Measurements from ENCODE around the gene PNPLA6.

The PNPLA6 gene

DNA sequence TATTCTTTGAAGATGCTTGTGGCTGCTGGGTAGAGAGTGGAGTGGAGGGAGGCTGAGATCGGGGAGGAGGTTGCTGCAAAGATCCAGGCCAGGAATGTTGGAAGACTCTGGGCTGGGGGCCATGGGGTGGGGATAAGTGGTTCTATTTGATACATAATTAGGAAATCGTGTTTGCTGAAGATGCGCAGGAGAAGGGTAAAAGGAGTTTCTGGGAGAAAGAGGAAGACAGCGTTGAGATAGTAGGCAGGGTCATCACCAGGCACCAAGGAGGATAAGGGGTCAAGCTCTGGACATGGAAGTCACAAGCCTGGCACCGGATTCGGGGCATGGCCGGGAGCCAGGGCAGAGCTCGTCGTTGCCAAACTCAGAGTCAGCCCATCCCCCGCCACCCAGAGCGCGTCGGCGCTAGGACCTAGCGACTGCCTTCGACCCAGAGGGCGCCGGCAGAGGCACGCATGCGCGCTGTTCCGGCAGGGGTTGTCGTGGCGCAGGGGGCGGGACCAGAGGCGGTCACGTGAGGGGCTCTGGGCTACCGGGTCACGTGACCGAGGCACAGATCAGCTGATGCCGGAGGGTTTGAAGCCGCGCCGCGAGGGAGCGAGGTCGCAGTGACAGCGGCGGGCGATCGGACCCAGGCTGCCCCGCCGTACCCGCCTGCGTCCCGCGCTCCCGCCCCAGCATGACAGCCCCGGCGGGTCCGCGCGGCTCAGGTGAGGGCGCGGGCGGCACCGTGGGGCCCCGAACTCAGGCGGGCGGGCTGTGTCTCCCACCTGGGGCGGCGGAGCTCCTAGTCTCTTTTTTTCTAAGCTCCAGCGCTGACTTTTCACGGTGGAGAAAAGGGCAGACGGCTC lies 13.2 kb upstream of the PNPLA6 start, which contains the start of gene MCOLN1:
TSS of gene MCOLN1 (plus strand) at position 553 of the 851 bp plus-strand sequence. CDS start at position 680, 127 bp downstream.
- peak within 1 kb of the TSS; percentile 60 for H3K27ac Mint-ChIP-seq
- peaks cover 23% of the 10 kb centered on the region for H3K36me3 Mint-ChIP-seq (ENCODE audit: low read depth)
- H3K27me3 Mint-ChIP-seq = peaks cover 3% of the 10 kb centered on the region
- H3K9me3 Mint-ChIP-seq = no peaks in the 10 kb centered on the region
- peak within 1 kb of the TSS; percentile 78 for H3K4me3 Mint-ChIP-seq
- DNase-seq = peak; percentile 100
- peaks cover 10% of the 10 kb centered on the region for H3K4me1 Mint-ChIP-seq (ENCODE audit: low read depth)

- no peaks in the 10 kb centered on the region for H3K9me3 Mint-ChIP-seq
- peaks cover 30% of the 10 kb centered on the region for H3K36me3 Mint-ChIP-seq (ENCODE audit: low read depth)
- H3K27me3 Mint-ChIP-seq = no peaks in the 10 kb centered on the region
- no peak for DNase-seq
- peak overlapping the region; percentile 78 for H3K4me3 Mint-ChIP-seq
- H3K4me1 Mint-ChIP-seq (ENCODE audit: low read depth) = peaks cover 10% of the 10 kb centered on the region
- H3K27ac Mint-ChIP-seq = no peak overlapping the region
These were observed 12.4 kb upstream of the PNPLA6 start for GRCh38 chr19:7522923-7523667.

DNA sequence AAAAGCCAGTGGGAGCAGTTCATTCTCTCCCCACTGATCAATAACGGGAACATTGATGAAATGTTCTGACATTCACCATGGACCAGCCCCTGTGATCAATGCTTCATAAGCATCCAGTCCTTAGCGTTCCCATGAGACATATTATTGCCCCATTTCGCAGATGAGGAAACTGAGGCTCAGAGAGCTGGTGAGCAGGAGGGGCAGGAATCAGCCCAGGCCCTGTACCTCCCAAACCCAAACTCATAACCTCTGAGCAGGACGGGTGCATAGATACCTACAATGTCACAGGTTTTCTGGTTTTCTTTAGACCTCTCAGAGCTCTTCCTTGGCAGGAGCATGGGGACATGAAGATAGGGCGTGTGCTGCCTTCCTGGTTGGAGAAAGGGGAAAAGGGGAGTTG lies 11.0 kb upstream of the PNPLA6 start:
- no peak for DNase-seq
- H3K27ac Mint-ChIP-seq = no peak overlapping the region
- no peaks in the 10 kb centered on the region for H3K27me3 Mint-ChIP-seq
- no peak overlapping the region for H3K4me3 Mint-ChIP-seq
- peaks cover 43% of the 10 kb centered on the region for H3K36me3 Mint-ChIP-seq (ENCODE audit: low read depth)
- H3K4me1 Mint-ChIP-seq (ENCODE audit: low read depth) = peaks cover 10% of the 10 kb centered on the region
- H3K9me3 Mint-ChIP-seq = no peaks in the 10 kb centered on the region

DNA sequence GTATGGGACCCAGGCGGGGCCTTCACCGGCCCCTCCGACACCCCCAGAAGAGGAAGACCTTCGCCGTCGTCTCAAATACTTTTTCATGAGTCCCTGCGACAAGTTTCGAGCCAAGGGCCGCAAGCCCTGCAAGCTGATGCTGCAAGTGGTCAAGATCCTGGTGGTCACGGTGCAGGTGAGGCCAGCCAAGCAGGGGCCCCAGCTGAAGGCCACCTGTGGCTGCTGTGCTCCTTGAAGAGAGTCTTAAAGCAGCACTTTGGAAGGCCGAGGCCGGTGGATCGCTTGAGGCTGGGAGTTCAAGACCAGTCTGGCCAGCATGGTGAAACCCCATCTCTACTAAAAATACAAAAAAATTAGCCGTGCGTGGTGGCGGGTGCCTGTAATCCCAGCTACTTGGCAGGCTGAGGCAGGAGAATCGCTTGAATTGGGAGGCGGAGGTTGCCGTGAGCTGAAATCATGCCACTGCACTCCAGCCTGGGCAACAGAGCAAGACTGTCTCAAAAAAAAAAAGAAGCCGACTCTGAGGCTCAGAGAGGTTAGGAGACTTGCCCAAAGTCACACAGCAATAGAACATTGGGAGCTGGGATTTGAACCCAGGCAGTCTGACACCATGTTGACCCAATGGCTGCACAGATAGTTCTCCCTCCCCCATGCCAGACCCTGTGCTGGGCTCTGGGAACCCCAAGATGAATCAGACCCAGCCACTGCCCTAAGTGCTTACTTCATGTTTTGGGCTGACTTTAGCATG lies 10.4 kb upstream of the PNPLA6 start:
- H3K27me3 Mint-ChIP-seq = no peaks in the 10 kb centered on the region
- H3K4me1 Mint-ChIP-seq (ENCODE audit: low read depth) = peaks cover 10% of the 10 kb centered on the region
- DNase-seq = no peak
- H3K36me3 Mint-ChIP-seq (ENCODE audit: low read depth) = peaks cover 48% of the 10 kb centered on the region
- H3K4me3 Mint-ChIP-seq = no peak overlapping the region
- H3K9me3 Mint-ChIP-seq = no peaks in the 10 kb centered on the region
- H3K27ac Mint-ChIP-seq = no peak overlapping the region

- no peaks in the 10 kb centered on the region for H3K27me3 Mint-ChIP-seq
- H3K27ac Mint-ChIP-seq = no peak overlapping the region
- H3K4me1 Mint-ChIP-seq (ENCODE audit: low read depth) = peaks cover 10% of the 10 kb centered on the region
- no peaks in the 10 kb centered on the region for H3K9me3 Mint-ChIP-seq
- no peak overlapping the region for H3K4me3 Mint-ChIP-seq
- DNase-seq = no peak
- peaks cover 51% of the 10 kb centered on the region for H3K36me3 Mint-ChIP-seq (ENCODE audit: low read depth)
These were observed 9.2 kb upstream of the PNPLA6 start for GRCh38 chr19:7526059-7526929.

DNA sequence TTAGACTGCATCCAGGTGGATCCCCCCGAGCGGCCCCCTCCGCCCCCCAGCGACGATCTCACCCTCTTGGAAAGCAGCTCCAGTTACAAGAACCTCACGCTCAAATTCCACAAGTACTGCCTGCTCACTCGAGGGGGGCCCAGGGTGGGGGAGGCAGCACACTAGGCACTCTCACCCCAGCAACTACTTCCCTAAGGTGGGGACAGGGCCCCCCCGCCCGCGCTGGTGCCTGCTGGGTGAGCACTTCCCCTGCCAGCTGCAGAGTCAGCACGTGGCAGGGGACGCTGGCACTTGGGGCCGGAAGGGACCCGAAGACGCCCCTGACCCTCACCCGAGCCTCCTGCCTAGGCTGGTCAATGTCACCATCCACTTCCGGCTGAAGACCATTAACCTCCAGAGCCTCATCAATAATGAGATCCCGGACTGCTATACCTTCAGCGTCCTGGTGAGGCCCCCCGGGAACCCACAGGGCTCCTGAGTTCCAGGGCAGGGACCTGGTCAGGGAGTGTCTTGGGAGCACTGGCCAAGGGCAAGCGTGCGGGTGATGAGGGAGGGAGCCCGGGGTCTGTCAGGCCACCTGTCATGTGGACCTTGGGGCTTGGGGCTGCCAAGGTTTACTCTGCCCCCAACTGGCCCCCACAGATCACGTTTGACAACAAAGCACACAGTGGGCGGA lies 7.9 kb upstream of the PNPLA6 start:
- Mint-ChIP-seq H3K27me3 (no peaks in the 10 kb centered on the region), H3K4me3 (no peak overlapping the region), H3K36me3 (ENCODE audit: low read depth) (peaks cover 56% of the 10 kb centered on the region), H3K4me1 (ENCODE audit: low read depth) (peaks cover 5% of the 10 kb centered on the region), H3K9me3 (no peaks in the 10 kb centered on the region), H3K27ac (no peak overlapping the region)
- DNase-seq = no peak

DNA sequence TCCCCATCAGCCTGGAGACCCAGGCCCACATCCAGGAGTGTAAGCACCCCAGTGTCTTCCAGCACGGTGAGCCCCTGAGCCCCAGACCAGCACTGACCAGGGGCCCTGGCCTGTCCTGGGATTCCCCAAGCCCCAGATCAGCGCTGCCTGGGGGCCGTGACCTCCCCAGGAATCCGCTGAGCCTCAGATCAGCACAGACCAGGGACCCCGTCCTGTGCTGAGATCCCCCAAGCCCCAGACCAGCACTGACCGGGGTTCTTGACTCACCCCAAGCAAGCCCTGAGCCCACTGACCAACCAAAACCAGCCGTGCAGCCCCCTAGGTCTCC lies 7.4 kb upstream of the PNPLA6 start:
- H3K27ac Mint-ChIP-seq = no peak overlapping the region
- H3K4me3 Mint-ChIP-seq = no peak overlapping the region
- no peak for DNase-seq
- H3K4me1 Mint-ChIP-seq (ENCODE audit: low read depth) = peaks cover 8% of the 10 kb centered on the region
- H3K27me3 Mint-ChIP-seq = no peaks in the 10 kb centered on the region
- H3K9me3 Mint-ChIP-seq = no peaks in the 10 kb centered on the region
- H3K36me3 Mint-ChIP-seq (ENCODE audit: low read depth) = peaks cover 59% of the 10 kb centered on the region

GRCh38 chr19:7528522-7529245 lies 6.8 kb upstream of the PNPLA6 start:
- peaks cover 9% of the 10 kb centered on the region for H3K4me1 Mint-ChIP-seq (ENCODE audit: low read depth)
- no peak for DNase-seq
- H3K9me3 Mint-ChIP-seq = no peaks in the 10 kb centered on the region
- H3K27me3 Mint-ChIP-seq = no peaks in the 10 kb centered on the region
- H3K4me3 Mint-ChIP-seq = no peak overlapping the region
- H3K27ac Mint-ChIP-seq = no peak overlapping the region
- peaks cover 59% of the 10 kb centered on the region for H3K36me3 Mint-ChIP-seq (ENCODE audit: low read depth)

GRCh38 chr19:7529246-7529600 lies 6.3 kb upstream of the PNPLA6 start:
- Mint-ChIP-seq H3K36me3 (ENCODE audit: low read depth) (peaks cover 60% of the 10 kb centered on the region), H3K27me3 (no peaks in the 10 kb centered on the region), H3K9me3 (no peaks in the 10 kb centered on the region), H3K4me1 (ENCODE audit: low read depth) (peaks cover 12% of the 10 kb centered on the region), H3K4me3 (no peak overlapping the region), H3K27ac (no peak overlapping the region)
- DNase-seq = no peak

DNA sequence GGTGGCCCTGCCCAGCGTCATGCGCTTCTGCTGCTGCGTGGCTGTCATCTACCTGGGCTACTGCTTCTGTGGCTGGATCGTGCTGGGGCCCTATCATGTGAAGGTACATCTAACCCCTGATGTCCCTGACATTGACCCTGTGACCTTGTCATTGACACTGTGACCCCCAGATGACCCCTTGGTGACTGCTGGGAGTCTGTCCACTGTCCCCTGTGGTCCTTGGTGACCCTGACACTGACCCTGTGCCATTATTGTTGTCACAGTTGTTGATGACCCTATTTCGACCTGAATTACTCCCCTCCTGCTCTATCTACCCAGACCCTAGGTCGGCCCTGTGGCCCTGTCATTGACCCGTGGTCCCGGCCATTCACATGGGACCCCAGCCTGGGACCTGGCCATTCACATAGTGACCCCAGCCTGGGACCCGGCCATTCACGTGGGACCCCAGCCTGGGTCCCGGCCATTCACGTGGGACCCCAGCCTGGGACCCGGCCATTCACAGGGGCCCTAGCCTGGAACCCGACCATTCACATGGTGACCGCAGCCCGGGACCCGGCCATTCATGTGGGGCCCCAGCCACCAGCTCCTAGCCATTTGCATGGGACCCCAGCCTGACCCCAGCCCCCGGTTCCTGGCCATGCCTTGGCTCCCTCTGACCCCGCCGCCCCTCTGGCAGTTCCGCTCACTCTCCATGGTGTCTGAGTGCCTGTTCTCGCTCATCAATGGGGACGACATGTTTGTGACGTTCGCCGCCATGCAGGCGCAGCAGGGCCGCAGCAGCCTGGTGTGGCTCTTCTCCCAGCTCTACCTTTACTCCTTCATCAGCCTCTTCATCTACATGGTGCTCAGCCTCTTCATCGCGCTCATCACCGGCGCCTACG lies 5.7 kb upstream of the PNPLA6 start:
- H3K27ac Mint-ChIP-seq = no peak overlapping the region
- no peak overlapping the region for H3K4me3 Mint-ChIP-seq
- DNase-seq = no peak
- H3K27me3 Mint-ChIP-seq = no peaks in the 10 kb centered on the region
- peaks cover 61% of the 10 kb centered on the region for H3K36me3 Mint-ChIP-seq (ENCODE audit: low read depth)
- H3K9me3 Mint-ChIP-seq = no peaks in the 10 kb centered on the region
- H3K4me1 Mint-ChIP-seq (ENCODE audit: low read depth) = peaks cover 16% of the 10 kb centered on the region

GRCh38 chr19:7533281-7533885 lies 2.1 kb upstream of the PNPLA6 start:
- peak overlapping the region; percentile 95 for H3K4me3 Mint-ChIP-seq
- H3K27me3 Mint-ChIP-seq = no peaks in the 10 kb centered on the region
- H3K4me1 Mint-ChIP-seq (ENCODE audit: low read depth) = peaks cover 28% of the 10 kb centered on the region
- H3K9me3 Mint-ChIP-seq = no peaks in the 10 kb centered on the region
- H3K27ac Mint-ChIP-seq = peak overlapping the region; percentile 83
- peak; percentile 37 for DNase-seq
- H3K36me3 Mint-ChIP-seq (ENCODE audit: low read depth) = peaks cover 55% of the 10 kb centered on the region

- peak overlapping the region; percentile 95 for H3K4me3 Mint-ChIP-seq
- H3K36me3 Mint-ChIP-seq (ENCODE audit: low read depth) = peaks cover 55% of the 10 kb centered on the region
- H3K27me3 Mint-ChIP-seq = no peaks in the 10 kb centered on the region
- peaks cover 28% of the 10 kb centered on the region for H3K4me1 Mint-ChIP-seq (ENCODE audit: low read depth)
- H3K9me3 Mint-ChIP-seq = no peaks in the 10 kb centered on the region
- peak; percentile 86 for DNase-seq
- peak overlapping the region; percentile 96 for H3K27ac Mint-ChIP-seq
These were observed 1.5 kb upstream of the PNPLA6 start for GRCh38 chr19:7533925-7534480.

Measured in activated T-cell treated with anti-CD3 and anti-CD28 coated beads, Interleukin-2, amount 50 U/mL, for 24 hours (primary cell).